DND-41 (cell line): ENCODE results near the gene RASAL2.

Experiments
- EZH2 ChIP-seq: IDR thresholded peaks from 3 replicates; pipeline ENCODE4 v1.6.1; 2012; ENCODE audit warnings: borderline replicate concordance, low read depth, mild to moderate bottlenecking, moderate library complexity, low read length, inconsistent platforms; ENCODE audit not compliant: severe bottlenecking
- TF ChIP-seq, protein P1 (sequence below): IDR thresholded peaks from 2 replicates; pipeline ENCODE4 v1.5.1; 2012; ENCODE audit warnings: borderline replicate concordance, low read length, moderate library complexity, mild to moderate bottlenecking; ENCODE audit not compliant: poor library complexity, severe bottlenecking; ENCODE audit errors: extremely low read depth

- TF ChIP-seq, protein P1, sequence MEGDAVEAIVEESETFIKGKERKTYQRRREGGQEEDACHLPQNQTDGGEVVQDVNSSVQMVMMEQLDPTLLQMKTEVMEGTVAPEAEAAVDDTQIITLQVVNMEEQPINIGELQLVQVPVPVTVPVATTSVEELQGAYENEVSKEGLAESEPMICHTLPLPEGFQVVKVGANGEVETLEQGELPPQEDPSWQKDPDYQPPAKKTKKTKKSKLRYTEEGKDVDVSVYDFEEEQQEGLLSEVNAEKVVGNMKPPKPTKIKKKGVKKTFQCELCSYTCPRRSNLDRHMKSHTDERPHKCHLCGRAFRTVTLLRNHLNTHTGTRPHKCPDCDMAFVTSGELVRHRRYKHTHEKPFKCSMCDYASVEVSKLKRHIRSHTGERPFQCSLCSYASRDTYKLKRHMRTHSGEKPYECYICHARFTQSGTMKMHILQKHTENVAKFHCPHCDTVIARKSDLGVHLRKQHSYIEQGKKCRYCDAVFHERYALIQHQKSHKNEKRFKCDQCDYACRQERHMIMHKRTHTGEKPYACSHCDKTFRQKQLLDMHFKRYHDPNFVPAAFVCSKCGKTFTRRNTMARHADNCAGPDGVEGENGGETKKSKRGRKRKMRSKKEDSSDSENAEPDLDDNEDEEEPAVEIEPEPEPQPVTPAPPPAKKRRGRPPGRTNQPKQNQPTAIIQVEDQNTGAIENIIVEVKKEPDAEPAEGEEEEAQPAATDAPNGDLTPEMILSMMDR, result no peak
- TF ChIP-seq EZH2, result no peak
These were observed 67.0 kb downstream of the RASAL2 start for GRCh38 chr1:178160736-178161475.
